Upper lobe of right lung (tissue), 1 donor: ENCODE results near the gene BMP7. TPM values are rescaled to one million over a fixed set of nuclear protein-coding genes. Genes with fewer than 3 reads are reported as not detected.
"Not testable (repeated sequence)": the region's sequence is repeated elsewhere in the genome, so short reads cannot be mapped to it uniquely, and the experiment has no call there.

ENCODE experiments used
- ATAC-seq: fragments of 200-7000 bp; cut with Tn5 transposase; one replicate; pipeline ENCODE4 v1.9.1; 2020; ENCODE audit warnings: mild to moderate bottlenecking, moderate library complexity
- DNase-seq: peaks from one replicate; pipeline ENCODE4 v3.0.0-alpha.2; 2020
- H3K27ac ChIP-seq: fragments of 200-600 bp; one replicate; pipeline ENCODE4 v1.8.0; 2022
- H3K27me3 ChIP-seq: fragments of 200-600 bp; one replicate; pipeline ENCODE4 v1.8.0; 2022; ENCODE audit warnings: mild to moderate bottlenecking
- H3K36me3 ChIP-seq: fragments of 200-600 bp; one replicate; pipeline ENCODE4 v1.8.0; 2022
- H3K4me1 ChIP-seq: fragments of 200-600 bp; one replicate; pipeline ENCODE4 v1.8.0; 2022
- H3K4me3 ChIP-seq: fragments of 200-600 bp; one replicate; pipeline ENCODE4 v1.8.0; 2022; ENCODE audit warnings: mild to moderate bottlenecking
- H3K9me3 ChIP-seq: fragments of 200-600 bp; one replicate; pipeline ENCODE4 v1.8.0; 2022
- CTCF ChIP-seq: fragments of 200-600 bp; IDR thresholded peaks from one replicate; pipeline ENCODE4 v1.8.0; 2022; ENCODE audit warnings: antibody characterized with exemption
- intact Hi-C: fragments of 100-400 bp; cut with DNase I; formaldehyde crosslinking; loops from one replicate; pipeline ENCODE4 v1.11.0; 2022
- total RNA-seq: library from RNA; stranded (reverse); fragmentation: NEBNext Ultra II Directional; extraction: Animal tissue kit (Norgen Biotek cat#: 25700); gene quantifications from one replicate; pipeline ENCODE4 v1.2.1, GENCODE V29; 2021
- donor health status: DM: no; HTN: yes; CAD: no; lungs with severe emphysema.

Gene BMP7
- total RNA-seq, 1 donor from 2014 or later: 1.2 TPM

GRCh38 chr20:57267158-57267821, 849 bp upstream of the BMP7 start:
- intact Hi-C loops: no loop called here
- Histone ChIP-seq H3K36me3 (no peaks in the 10 kb centered on the region), H3K27ac (no peak overlapping the region), H3K4me3 (no peak overlapping the region), H3K9me3 (no peaks in the 10 kb centered on the region), H3K27me3 (peaks cover 58% of the 10 kb centered on the region), H3K4me1 (no peaks in the 10 kb centered on the region)
- no peak for TF ChIP-seq CTCF
- ATAC-seq (no peak), DNase-seq (no peak)

- Histone ChIP-seq H3K36me3 (no peaks in the 10 kb centered on the region), H3K9me3 (no peaks in the 10 kb centered on the region), H3K27ac (no peak overlapping the region), H3K27me3 (peaks cover 66% of the 10 kb centered on the region), H3K4me1 (no peaks in the 10 kb centered on the region), H3K4me3 (peak overlapping the region; percentile 29)
- intact Hi-C loops: no loop called here
- DNase-seq: no peak
- ATAC-seq: no peak
- no peak for TF ChIP-seq CTCF
Observed at GRCh38 chr20:57265997-57266290, 497 bp downstream of the BMP7 start.

GRCh38 chr20:57265336-57265996, 975 bp downstream of the BMP7 start:
- ATAC-seq: no peak
- Histone ChIP-seq H3K9me3 (no peaks in the 10 kb centered on the region), H3K36me3 (no peaks in the 10 kb centered on the region), H3K27me3 (peaks cover 71% of the 10 kb centered on the region), H3K27ac (no peak overlapping the region), H3K4me3 (peak overlapping the region; percentile 29), H3K4me1 (no peaks in the 10 kb centered on the region)
- intact Hi-C loops: no loop called here
- no peak for DNase-seq
- no peak for TF ChIP-seq CTCF

- ATAC-seq, H3K36me3 ChIP-seq, H3K4me1 ChIP-seq, H3K9me3 ChIP-seq, DNase-seq, intact Hi-C loops, H3K27ac ChIP-seq: not testable (repeated sequence)
- H3K4me3 ChIP-seq: peak overlapping the region; percentile 29
- H3K27me3 ChIP-seq: peaks cover 75% of the 10 kb centered on the region
Observed at GRCh38 chr20:57264908-57265335, 1.5 kb downstream of the BMP7 start.

GRCh38 chr20:57263801-57264792, 2.3 kb downstream of the BMP7 start:
- intact Hi-C loops: no loop called here
- Histone ChIP-seq H3K4me3 (no peak overlapping the region), H3K27ac (no peak overlapping the region), H3K36me3 (no peaks in the 10 kb centered on the region), H3K27me3 (peaks cover 79% of the 10 kb centered on the region), H3K4me1 (no peaks in the 10 kb centered on the region), H3K9me3 (no peaks in the 10 kb centered on the region)
- TF ChIP-seq CTCF: no peak
- ATAC-seq: no peak
- DNase-seq: no peak
